HG03135 (cell line): Measurements from ENCODE around the gene HDGFL3.
"Not testable (repeated sequence)": the region's sequence is repeated elsewhere in the genome, so short reads cannot be mapped to it uniquely, and the experiment has no call there.

ENCODE experiments used
- ATAC-seq: cut with Tn5 transposase; IDR thresholded peaks from one replicate; pipeline ENCODE4 v1.9.1; 2021; ENCODE audit warnings: mild to moderate bottlenecking, moderate library complexity; ENCODE audit not compliant: unreplicated experiment

HDGFL3 gene

DNA sequence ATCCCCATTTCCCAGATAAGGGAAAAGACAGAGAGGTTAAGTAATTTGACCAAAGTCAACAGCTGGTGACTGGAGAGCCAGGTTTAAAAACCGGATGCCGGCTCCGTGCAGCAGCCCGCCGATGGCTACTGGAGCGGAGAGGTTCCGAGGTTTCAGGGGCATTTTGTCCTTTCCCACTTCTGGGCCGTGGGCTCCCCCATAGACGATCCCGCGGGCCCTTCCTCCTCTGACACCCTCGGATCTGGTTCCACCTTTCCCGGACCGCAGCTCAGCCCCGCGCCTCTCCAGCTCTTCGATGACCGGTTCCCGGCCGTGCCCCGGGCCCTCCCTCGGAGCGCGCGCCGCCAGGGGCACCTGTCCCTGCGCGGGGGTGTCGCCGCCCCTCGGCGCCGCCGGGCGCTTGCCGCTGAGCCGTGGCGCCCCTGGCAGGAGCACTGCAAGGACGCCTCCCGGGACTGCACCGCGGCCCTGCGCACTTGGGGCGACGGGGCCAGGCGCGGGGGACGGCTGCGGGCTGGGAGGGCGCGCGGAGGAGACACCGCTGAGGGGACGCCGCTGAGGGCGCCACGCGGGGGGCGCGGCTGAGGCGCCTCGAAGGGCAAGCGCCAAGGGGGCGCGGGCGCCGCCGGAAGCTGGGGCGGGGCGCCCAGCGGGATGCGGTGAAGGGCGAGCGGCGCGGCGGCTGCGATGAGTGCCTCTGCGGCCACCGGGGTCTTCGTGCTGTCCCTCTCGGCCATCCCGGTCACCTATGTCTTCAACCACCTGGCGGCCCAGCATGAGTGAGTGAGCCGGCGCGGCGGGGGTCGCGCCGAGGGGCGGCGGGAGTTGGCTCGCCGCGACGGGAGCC, 100.4 kb downstream of the HDGFL3 start, which contains the start of gene TM6SF1:
TM6SF1 (plus strand) TSS at position 652 of the 847 bp plus-strand sequence; CDS start at position 688, 36 bp downstream.
- no peak for ATAC-seq

DNA sequence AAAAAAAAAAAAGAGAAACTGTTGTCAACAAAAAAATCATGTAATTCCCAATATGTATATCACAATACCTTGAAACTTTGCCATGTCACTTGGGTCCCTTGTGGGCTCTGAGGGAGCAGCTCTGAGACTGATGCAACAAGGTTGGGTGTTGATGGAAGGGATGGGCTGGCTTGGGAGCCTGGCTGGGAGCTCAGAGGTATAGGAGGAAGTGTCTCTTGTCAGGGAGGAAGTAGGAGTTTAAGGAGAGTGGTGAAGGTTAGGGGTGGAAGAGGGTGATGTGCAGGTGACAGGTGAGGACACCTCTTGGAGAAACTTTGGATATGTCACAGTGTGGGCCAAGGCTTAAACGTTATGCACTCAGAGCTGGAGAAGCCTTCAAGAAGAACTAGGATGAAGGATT, 102.2 kb downstream of the HDGFL3 start:
- ATAC-seq = no peak

DNA sequence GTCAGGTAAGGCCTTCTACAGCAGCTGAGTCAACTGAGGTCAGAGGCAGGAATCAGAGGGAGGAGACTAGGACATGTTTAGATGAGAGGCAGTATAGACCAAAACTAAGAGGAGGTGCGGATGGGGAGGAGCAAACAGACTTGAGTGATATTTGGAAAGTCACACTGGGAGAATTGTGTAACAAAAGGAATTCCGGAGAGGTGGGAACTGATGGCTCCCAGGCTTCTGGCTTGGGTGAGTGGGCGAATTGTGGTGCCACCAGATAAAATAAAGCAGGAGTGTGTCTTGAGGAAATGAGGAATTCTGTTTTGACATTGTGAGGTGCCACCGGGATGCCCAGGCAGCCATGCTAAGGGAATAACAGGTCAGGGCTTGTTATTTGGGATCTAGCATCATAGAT, 103.5 kb downstream of the HDGFL3 start:
- no peak for ATAC-seq

DNA sequence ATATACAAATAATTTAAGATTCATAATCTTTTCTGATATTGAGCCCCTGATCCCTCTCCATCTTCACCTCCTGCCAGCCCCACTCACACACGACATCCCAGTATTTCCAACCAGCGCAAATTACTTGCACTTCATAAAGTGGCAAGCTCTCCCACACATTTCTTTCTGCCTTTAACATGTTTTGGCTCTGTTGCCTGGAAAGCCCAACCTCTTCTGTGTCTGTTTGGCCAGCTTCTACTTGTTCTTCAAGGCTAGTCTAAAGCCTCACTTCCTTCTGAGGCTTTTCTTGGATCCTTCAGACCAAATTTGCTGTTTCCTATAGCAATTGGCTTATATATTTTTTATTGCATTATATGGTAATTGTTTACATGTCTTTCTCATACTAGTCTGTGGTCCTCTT, 105.3 kb downstream of the HDGFL3 start:
- ATAC-seq = no peak

DNA sequence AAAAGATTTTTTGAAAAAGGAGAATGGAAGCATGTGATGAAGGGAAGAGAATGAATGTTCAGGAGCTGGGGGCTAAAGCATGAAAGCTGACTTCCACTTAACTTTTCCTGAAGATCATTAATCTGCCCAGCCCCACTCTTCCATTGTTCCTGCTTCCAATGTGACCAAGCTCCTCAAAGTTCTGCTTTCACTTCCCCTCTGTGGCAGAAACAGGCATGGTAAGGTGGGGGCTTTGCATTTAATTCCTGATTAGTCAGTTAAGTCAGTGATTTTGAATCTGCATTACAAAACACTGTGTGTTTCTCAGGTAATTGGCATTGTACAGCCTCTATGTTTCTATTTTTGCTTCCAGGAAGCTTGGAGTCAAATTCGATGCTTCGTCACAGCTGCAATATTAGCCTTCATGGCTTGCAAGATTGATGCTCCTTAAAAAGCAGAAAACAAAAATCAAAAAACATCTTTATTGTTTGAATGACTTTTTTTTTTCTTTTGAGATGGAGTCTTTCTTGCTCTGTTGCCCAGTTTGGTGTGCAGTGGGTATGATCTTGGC, 107.5 kb downstream of the HDGFL3 start:
- ATAC-seq = no peak

DNA sequence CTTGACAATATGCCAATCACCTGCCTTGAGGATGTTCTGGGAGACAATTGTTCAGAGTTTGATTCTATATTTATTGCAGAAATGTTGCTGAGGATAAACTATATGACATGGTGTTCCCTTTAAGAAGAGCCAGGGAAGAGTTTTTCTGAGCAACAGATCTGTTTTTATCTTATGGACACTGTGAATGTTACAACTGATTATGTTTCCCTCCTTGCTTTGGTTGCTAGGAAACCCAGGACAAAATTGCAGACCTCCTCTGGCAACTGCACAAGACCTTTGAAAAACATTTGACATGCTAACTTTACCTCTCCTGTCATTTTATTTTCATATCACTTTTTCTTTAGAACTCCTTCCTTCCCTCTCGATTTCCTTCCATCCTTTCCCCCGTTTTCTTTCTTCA, 108.3 kb downstream of the HDGFL3 start:
- ATAC-seq = no peak

DNA sequence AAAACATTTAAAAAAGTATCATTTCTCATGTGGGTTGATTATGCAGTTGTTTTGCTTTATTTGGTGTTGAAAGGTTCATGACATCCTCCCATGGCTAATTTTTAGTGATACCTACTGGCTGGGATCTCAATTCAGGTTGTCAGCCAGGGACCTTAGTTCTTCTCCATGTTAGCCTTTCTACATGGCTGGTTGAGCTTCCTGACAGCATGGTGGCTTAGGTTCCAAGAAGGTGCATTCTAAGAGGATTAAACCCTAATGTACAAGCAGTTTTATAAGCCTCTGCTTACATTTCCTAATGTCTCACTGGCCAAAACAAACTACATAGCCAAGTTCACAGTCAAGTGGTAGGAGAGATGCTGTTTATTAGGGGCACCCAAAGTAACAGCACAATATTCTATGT, 109.5 kb downstream of the HDGFL3 start:
- no peak for ATAC-seq

DNA sequence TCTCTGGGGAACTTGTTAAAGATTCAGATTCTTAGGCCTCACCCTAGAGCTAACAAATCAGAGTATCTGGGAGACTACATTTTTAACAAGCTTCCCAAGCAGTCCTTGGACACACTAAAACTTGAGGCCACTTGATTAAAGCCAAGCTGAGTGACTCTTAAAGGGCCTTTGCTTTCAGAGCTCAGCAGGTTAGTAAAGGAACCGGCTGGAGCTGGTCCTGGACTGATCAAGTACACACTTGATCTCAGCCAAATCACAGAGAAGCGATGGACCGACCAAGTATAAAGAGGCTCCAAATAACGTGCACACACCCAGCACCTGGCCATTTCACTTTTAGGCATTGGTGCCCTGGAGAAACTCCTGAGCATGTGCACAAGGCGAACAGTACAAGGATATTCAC, 113.0 kb downstream of the HDGFL3 start:
- ATAC-seq = no peak

DNA sequence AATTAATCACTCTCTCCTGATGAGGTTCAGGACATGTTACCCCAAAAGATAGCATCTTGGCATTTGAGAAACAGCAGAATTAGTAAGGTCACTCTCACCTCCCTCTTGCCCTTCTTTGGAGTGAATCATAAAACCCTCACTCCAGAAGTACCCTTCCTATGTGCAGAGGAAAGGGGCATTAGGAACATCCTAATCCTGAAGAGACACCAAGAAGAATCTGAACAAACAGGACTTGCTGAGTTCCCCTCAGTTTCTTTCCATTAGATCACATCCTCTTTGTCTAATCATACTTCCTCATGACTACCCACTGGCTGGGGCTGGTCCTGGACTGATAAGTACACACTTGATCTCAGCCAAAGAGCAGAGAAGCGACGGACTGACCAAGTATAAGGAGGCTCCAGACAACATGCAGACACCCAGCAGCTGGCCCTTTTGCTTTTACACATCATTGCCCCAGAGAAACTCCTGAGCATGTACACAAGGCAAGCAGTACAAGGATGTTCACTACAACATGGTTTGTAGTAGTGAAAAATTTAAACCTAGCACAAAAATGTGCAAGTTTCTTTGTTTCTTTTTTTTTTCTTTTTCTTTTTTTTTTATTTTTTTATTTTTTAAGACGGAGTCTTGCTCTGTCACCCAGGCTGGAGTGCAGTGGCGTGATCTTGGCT, 115.2 kb downstream of the HDGFL3 start:
- peak; percentile 84 for ATAC-seq

DNA sequence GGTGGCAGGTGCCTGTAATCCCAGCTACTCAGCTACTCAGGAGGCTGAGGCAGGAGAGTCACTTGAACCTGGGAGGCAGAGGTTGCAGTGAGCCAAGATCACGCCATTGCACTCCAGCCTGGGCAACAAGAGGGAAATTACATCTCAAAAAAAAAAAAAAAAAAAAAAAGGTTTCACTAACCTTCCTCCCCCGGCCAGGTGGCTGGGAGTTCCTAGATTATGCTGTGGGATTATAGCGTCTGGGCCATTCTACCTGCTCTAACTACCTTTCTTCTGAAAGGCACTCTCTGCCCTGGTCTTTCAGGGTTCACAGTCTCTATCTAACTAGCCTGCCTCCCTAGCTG, 115.7 kb downstream of the HDGFL3 start:
- ATAC-seq = peak; percentile 29

DNA sequence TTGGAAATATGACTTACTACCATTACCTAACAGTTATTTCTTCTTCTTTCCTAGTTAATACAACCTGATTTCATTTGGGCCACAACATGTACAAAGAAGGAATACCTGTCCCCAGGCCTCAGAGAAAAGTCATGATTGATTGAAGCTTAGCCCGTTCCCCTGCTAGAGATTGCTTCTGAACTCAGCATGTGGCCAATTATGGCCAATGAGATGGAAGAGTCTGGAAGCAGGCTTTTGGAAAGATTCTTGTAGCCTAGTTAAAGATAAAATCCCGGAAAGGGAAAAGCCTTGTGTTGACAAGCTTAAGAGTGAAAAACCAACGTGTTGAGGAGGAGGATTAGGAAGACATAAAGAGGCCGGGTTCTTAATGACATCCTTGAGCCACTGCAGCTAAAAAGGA, 117.2 kb downstream of the HDGFL3 start:
- ATAC-seq = no peak

DNA sequence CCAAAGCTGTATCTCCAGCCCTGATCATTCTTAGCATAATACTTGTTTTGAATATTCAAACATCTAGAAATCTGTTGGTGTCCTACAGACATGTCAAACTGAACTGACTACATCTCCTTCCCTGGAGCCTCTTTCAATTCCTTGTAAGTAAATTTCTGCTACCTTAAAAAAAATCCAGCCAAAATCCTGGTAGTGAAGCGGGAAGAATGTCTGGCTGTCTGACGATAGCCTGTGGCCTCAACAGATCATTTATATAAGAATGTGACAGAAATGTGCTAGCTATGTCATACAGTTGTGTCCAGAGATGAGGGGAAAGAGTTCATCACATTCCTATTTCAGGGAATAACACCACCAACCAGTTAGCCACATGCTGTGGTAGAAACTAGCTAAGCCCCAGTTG, 118.7 kb downstream of the HDGFL3 start:
- no peak for ATAC-seq

DNA sequence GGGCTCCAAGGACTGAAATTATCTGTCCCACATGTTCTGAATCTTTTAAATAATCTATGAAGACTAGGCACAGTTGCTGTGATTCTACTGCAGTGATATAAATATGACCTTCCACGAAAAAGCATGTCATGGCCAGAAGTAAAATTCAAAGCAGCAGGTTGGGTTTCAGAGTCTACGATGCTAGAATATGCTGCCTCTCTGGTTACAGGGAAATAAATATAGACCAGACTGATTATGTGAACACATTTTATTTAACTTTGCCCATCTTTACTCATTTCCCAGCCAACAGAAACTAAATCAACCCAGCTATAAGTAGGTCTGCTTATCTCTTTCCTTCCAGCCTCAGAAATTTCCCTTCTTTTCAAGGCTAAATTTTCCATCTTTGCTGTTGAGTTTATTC, 120.0 kb downstream of the HDGFL3 start:
- ATAC-seq = no peak

DNA sequence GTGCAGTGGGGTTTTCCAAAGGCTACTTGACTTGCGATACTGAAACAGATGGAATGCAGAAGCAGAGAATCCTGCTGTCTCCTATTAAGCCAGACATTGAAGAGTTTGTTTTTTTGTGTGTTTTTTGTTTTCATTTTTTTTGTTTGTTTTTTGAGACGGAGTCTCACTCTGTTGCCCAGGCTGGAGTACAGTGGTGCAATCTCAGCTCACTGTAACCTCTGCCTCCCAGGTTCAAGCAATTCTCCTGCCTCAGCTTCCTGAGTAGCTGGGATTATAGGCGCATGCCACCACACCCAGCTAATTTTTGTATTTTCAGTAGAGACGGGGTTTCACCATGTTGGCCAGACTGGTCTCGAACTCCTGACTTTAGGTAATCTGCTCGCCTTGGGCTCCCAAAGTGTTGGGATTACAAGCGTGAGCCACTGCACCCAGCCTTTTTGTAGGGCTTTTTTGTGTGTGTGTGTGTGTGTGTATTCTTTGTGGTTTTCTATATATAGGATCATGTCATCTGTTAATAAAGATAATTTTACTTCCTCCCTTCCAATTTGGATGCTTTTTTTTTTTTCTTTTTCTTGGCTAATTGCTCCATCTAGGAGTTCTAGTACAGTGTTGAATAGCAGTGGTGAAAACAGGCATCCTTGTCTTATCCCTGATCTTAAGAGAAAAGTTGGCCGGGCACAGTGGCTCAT, 121.6 kb downstream of the HDGFL3 start:
- ATAC-seq = not testable (repeated sequence)

DNA sequence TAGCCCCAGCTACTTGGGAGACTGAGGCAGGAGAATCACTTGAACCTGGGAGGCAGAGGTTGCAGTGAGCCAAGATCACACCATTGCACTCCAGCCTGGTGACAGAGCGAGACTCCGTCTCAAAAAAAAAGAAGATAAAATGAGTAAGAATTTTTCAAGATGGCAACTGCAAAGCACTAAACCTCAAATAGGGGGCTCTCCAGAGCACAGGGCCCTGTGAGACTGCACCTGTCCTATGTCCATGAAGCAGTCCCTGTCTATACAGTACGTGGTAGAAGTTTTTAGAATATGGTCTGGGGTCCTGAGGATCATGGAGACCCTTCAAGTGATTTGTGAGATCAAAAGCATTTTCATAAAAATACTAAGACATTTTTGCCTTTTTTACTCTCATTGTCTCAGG, 122.2 kb downstream of the HDGFL3 start:
- ATAC-seq = not testable (repeated sequence)

DNA sequence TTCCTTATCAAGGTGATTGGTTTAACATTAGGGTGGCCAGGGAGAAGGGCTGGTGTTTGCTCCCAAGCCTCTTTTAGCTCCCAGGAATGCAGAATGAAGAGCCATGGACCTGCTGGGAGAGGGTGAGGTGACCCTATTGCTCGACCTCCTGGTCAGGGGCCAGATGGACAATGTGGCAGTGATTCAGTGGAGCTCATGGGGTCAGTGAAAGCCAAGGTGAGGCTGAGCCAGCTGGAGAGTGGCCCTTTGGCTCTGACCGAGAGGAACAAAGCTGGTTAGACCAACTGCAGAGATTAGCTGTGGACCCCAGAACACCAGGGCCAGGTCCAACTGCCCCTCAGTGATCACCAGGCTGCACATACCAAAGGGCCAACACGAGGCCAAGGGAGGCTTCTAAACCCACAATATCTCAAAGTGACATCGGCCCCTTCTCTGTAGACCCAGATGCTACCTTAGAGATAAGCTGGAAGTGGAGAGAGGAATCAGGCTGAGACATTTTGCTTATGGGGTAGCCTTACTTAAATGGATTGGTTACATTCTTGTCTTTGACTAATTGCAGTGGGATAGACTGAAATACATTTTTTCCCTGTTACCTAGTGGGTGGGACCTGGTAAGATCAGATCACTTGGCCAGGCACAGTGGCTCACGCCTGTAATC, 124.8 kb downstream of the HDGFL3 start:
- ATAC-seq = no peak

DNA sequence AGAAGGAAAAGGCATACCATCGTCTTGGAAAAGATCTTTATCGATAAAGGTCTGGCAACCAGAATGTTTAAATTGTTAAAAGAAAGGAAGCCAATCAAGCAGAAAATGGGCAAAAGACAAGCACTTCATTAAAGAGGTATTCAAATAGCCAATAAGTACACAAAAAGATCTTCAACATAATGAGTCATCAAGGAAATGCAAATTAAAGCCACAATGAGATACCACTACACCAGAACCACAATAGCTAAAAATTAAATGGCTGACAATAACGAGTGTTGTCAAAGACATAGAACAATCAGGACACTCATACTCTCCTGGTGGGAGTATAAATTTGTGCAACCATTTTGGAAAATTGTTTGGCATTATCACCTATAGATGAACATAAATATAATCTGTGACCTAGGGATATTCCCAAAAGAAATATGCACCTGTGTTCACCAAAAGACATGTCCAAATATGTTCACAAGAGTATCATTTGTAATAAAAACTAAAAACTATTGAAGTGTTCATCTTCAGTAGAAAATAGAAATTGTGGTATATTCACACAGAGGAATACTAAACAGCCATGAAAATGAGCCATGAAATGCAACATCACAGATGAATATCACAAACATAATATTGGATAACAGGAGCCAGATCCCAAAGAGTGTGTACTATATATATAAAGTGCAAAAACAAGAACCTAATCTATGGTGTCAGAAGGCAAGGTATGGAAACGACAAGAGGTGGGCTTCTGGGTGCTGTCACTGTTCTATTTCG, 126.2 kb downstream of the HDGFL3 start:
- no peak for ATAC-seq

DNA sequence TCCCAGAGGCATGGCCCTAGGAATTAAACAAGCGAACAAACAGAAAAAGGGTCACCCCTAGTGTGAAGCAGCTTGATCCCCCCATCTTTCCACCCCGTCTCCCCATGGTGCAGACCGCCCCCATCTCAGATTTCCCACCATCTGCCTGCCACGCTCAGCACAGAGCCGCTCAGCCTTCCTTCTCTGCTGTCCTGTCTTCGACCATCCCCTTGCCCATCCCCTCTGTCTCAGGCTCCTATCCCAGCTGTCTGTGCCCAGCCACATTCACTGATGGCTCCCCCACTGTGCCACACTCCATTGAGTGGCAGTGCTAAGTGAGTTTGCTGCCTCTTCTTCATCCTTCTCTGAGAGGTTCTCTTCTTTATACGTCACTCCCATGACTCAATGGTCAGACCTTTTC, 128.9 kb downstream of the HDGFL3 start:
- no peak for ATAC-seq
